MCF 10A (cell line): ENCODE measurements around the gene FTSJ1. TPM values are rescaled to one million over a fixed set of nuclear protein-coding genes. Genes with fewer than 3 reads are reported as not detected.

Source experiments
- BruUV-seq: library from RNA; stranded (reverse); fragments of 400-500 nt; replicated peaks from 2 replicates; lab custom pipeline; 2021; lab: Mats Ljungman, UMichigan
- CTCF ChIA-PET: fragments of 300-600 bp; sonication (Branson Sonifier 250); formaldehyde crosslinking; extraction: SDS; loops from one replicate; lab custom pipeline; 2021; ENCODE audit warnings: antibody characterized with exemption, inconsistent platforms; lab: Yijun Ruan, JAX
- POLR2A ChIA-PET: fragments of 300-600, 350-650 bp; sonication (Branson Sonifier 250); formaldehyde crosslinking; extraction: SDS; loops from one replicate; lab custom pipeline; 2020; ENCODE audit warnings: antibody characterized with exemption, inconsistent platforms; lab: Yijun Ruan, JAX
- DNase-seq: peaks from one replicate; pipeline ENCODE4 v3.0.0-alpha.2; 2018; ENCODE audit not compliant: unreplicated experiment
- H3K27ac Mint-ChIP-seq: one replicate; pipeline ENCODE4 v1.8.0; 2022; ENCODE audit warnings: mild to moderate bottlenecking, low read depth, mixed read lengths; ENCODE audit not compliant: unreplicated experiment
- H3K27me3 Mint-ChIP-seq: one replicate; pipeline ENCODE4 v1.8.0; 2022; ENCODE audit warnings: mixed read lengths; ENCODE audit not compliant: insufficient read depth, unreplicated experiment
- H3K36me3 Mint-ChIP-seq: one replicate; pipeline ENCODE4 v1.8.0; 2022; ENCODE audit warnings: mild to moderate bottlenecking, moderate library complexity, mixed read lengths; ENCODE audit not compliant: insufficient read depth, unreplicated experiment
- H3K4me1 Mint-ChIP-seq: one replicate; pipeline ENCODE4 v1.8.0; 2022; ENCODE audit warnings: mixed read lengths; ENCODE audit not compliant: insufficient read depth, unreplicated experiment
- H3K4me3 Mint-ChIP-seq: one replicate; pipeline ENCODE4 v1.8.0; 2022; ENCODE audit warnings: mild to moderate bottlenecking, moderate library complexity, mixed read lengths; ENCODE audit not compliant: unreplicated experiment
- H3K9me3 Mint-ChIP-seq: one replicate; pipeline ENCODE4 v1.8.0; 2022; ENCODE audit warnings: mixed read lengths; ENCODE audit not compliant: unreplicated experiment
- CTCF ChIP-seq: fragments of 200-600 bp; IDR thresholded peaks from one replicate; pipeline ENCODE4 v1.8.0; 2022; ENCODE audit warnings: antibody characterized with exemption, mild to moderate bottlenecking; ENCODE audit not compliant: unreplicated experiment
- intact Hi-C: fragments of 100-400 bp; cut with micrococcal nuclease; formaldehyde crosslinking; loops from 2 replicates; pipeline ENCODE4 v1.14.1; 2022
- total RNA-seq: library from RNA; stranded (reverse); gene quantifications from 2 replicates; pipeline ENCODE4 v1.2.3, GENCODE V29; 2022

FTSJ1 gene
- total RNA-seq, 1 experiment from 2014 or later = 107 TPM

DNA sequence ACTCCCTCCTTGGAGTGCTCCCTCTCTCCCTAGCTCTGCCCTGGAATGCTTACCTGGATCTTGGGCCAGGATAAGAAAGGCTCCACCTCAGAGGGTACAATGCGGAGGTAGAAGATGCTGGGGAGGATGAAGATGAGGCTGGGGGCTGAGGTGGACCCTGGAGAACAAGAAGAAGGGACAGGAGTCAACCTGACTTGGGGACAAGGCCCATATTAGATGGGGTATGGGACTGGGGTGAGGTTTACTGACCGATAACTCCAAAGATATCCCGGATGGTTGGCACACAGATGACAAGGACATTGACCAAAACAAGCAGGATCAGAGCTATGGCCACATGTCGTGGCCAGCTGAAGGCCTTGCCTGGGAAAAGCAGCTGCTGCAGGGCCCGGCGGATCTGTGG is 16.5 kb upstream of the FTSJ1 start:
- H3K27ac Mint-ChIP-seq = no peak overlapping the region
- ChIA-PET CTCF (no interaction called here), POLR2A (no interaction called here)
- no TSS peak for BruUV-seq
- H3K4me1 Mint-ChIP-seq = peaks cover 6% of the 10 kb centered on the region
- H3K27me3 Mint-ChIP-seq = no peaks in the 10 kb centered on the region
- no peak for TF ChIP-seq CTCF
- no peaks in the 10 kb centered on the region for H3K36me3 Mint-ChIP-seq
- no peak for DNase-seq
- H3K4me3 Mint-ChIP-seq = no peak overlapping the region
- intact Hi-C loops = no loop called here
- peaks cover 34% of the 10 kb centered on the region for H3K9me3 Mint-ChIP-seq

DNA sequence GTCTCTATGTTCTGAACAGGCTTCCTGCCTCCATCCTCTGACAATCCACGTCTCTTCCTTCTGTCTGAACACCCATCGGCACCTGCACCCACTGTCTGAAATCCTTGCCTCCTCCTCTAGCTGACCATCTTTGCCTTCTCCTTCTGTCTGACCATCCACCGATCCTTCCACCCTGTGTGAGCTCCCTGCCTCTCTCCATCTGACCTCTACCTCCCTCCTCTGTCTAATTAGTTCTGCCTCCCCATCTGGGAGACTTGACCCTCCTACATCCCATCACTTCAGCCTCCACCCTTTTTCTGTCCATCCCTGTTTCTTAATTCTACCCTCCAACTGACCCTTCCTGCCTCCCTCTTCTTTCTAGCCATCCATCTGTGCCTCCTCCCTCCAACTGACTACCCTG is 16.0 kb upstream of the FTSJ1 start:
- BruUV-seq = no TSS peak
- no peak overlapping the region for H3K4me3 Mint-ChIP-seq
- intact Hi-C loops = no loop called here
- DNase-seq = no peak
- peaks cover 29% of the 10 kb centered on the region for H3K9me3 Mint-ChIP-seq
- POLR2A ChIA-PET = no interaction called here
- CTCF ChIA-PET = no interaction called here
- H3K4me1 Mint-ChIP-seq = peaks cover 8% of the 10 kb centered on the region
- H3K36me3 Mint-ChIP-seq = no peaks in the 10 kb centered on the region
- TF ChIP-seq CTCF = no peak
- no peaks in the 10 kb centered on the region for H3K27me3 Mint-ChIP-seq
- no peak overlapping the region for H3K27ac Mint-ChIP-seq

GRCh38 chrX:48460606-48461005 is 15.4 kb upstream of the FTSJ1 start:
- ChIA-PET CTCF (no interaction called here), POLR2A (no interaction called here)
- no peak for DNase-seq
- intact Hi-C loops = no loop called here
- Mint-ChIP-seq H3K27me3 (no peaks in the 10 kb centered on the region), H3K4me1 (peaks cover 12% of the 10 kb centered on the region), H3K36me3 (peaks cover under 1% of the 10 kb centered on the region), H3K4me3 (no peak overlapping the region), H3K27ac (no peak overlapping the region), H3K9me3 (peaks cover 35% of the 10 kb centered on the region)
- no peak for TF ChIP-seq CTCF
- no TSS peak for BruUV-seq

DNA sequence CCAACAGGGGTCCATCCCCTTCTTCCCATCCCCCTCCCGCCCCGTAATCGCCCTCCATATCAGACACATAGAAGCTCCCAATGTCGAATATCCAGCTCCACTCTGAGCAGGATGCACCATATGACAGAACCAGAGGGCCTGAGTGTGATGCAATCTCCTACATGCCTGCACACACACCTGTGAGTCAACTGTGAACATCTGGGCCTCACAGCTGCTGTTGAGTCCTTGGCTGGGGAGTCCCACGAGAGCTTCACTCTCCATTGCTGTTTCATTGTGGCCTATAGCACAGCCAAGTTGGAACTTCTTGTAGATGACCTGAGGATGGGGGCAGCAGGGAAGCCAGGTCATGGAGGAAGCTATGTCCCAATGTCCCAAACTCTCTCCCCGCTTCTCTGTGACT is 14.2 kb upstream of the FTSJ1 start:
- H3K4me3 Mint-ChIP-seq = no peak overlapping the region
- peaks cover 12% of the 10 kb centered on the region for H3K4me1 Mint-ChIP-seq
- DNase-seq = peak; percentile 63
- H3K9me3 Mint-ChIP-seq = peaks cover 37% of the 10 kb centered on the region
- intact Hi-C loops = no loop called here
- no peak for TF ChIP-seq CTCF
- H3K27me3 Mint-ChIP-seq = no peaks in the 10 kb centered on the region
- BruUV-seq = no TSS peak
- ChIA-PET POLR2A (interaction anchor here (0.6 to 1.7 kb wide), 4 partner anchors 12 to 288 kb away, joined by 3 to 6 read pairs (median 4); no protein-coding TSS in a partner anchor), CTCF (interaction anchor here (0.5 to 0.6 kb wide), 2 partner anchors 24 to 604 kb away, joined by 3 read pairs; no protein-coding TSS in a partner anchor)
- H3K36me3 Mint-ChIP-seq = peaks cover 7% of the 10 kb centered on the region
- H3K27ac Mint-ChIP-seq = peak overlapping the region; percentile 57
